H1 (cell line): ENCODE results near the gene BTBD9. TPM values are rescaled to one million over a fixed set of nuclear protein-coding genes. Genes with fewer than 3 reads are reported as not detected.

Source experiments
- CTCF ChIA-PET: fragments of 300-600 bp; sonication (Branson Sonifier 250); formaldehyde crosslinking; loops from one replicate; lab custom pipeline; 2021; ENCODE audit not compliant: partially characterized antibody; lab: Charles Lee
- POLR2A ChIA-PET: fragments of 300-600 bp; sonication (Branson Sonifier 250); formaldehyde crosslinking; loops from one replicate; lab custom pipeline; 2021; ENCODE audit warnings: inconsistent platforms; ENCODE audit not compliant: partially characterized antibody; lab: Charles Lee
- DNase-seq, 2 experiments: peaks; one replicate each; pipeline versions ENCODE4 v3.0.0 to v3.0.0-alpha.2; 2010 to 2022; ENCODE audit warnings: low spot score in 2 of 2, low read depth in 1 of 2, mixed read lengths in 1 of 2
- FAIRE-seq: peaks from 2 replicates; lab custom pipeline; 2011; peaks lifted over from hg19 to GRCh38; lab: Jason Lieb, UNC
- H2AFZ ChIP-seq: 2 replicates; pipeline ENCODE4 v1.8.1; 2012; ENCODE audit warnings: low read length, inconsistent platforms
- H2AK5ac ChIP-seq: 2 replicates; pipeline ENCODE4 v1.6.1; 2013; ENCODE audit warnings: low read depth, low read length
- H2BK120ac ChIP-seq: replicated peaks from 2 replicates; pipeline ENCODE3; 2013; ENCODE audit warnings: low read depth, low read length, inconsistent platforms
- H2BK12ac ChIP-seq: 2 replicates; pipeline ENCODE4 v1.6.1; 2013; ENCODE audit warnings: low read depth, low read length
- H2BK15ac ChIP-seq: 2 replicates; pipeline ENCODE4 v1.6.1; 2013; ENCODE audit warnings: low read length
- H2BK20ac ChIP-seq: 2 replicates; pipeline ENCODE4 v1.6.1; 2013; ENCODE audit warnings: low read length
- H2BK5ac ChIP-seq: 2 replicates; pipeline ENCODE4 v1.6.1; 2013; ENCODE audit warnings: low read depth, low read length
- H3K14ac ChIP-seq: 2 replicates; pipeline ENCODE4 v1.6.1; 2013; ENCODE audit warnings: inconsistent platforms; ENCODE audit not compliant: insufficient read length
- H3K18ac ChIP-seq: 2 replicates; pipeline ENCODE4 v1.6.1; 2013; ENCODE audit warnings: low read length; ENCODE audit errors: extremely low read depth
- H3K23ac ChIP-seq: 2 replicates; pipeline ENCODE4 v1.6.1; 2013; ENCODE audit warnings: inconsistent platforms; ENCODE audit not compliant: insufficient read length
- H3K23me2 ChIP-seq: 2 replicates; pipeline ENCODE4 v1.6.1; 2013; ENCODE audit warnings: low read depth, low read length
- H3K27ac ChIP-seq: 2 replicates; pipeline ENCODE4 v1.6.1; 2011; ENCODE audit warnings: low read depth, low read length, inconsistent platforms
- H3K27me3 ChIP-seq, 4 experiments: replicated peaks in 1 of 4; 1 replicate in 1 of 4; 2 replicates in 3 of 4; pipeline versions ENCODE4 v1.6.1 to v1.8.1; 2011 to 2013; ENCODE audit warnings: low read length in 3 of 4, mild to moderate bottlenecking in 3 of 4, inconsistent platforms in 2 of 4, mixed read lengths in 2 of 4, moderate library complexity in 1 of 4; ENCODE audit not compliant: control insufficient read depth in 3 of 4, insufficient read depth in 3 of 4; ENCODE audit errors: extremely low read depth in 1 of 4
- H3K36me3 ChIP-seq, 4 experiments: 2 replicates each; pipeline versions ENCODE4 v1.6.1 to v1.8.1; 2011 to 2013; ENCODE audit warnings: mild to moderate bottlenecking in 4 of 4, low read length in 3 of 4, moderate library complexity in 2 of 4, control low read depth in 1 of 4, inconsistent platforms in 1 of 4; ENCODE audit not compliant: insufficient read depth in 4 of 4, control insufficient read depth in 2 of 4
- H3K4ac ChIP-seq: replicated peaks from 2 replicates; pipeline ENCODE3; 2013; ENCODE audit warnings: low read length, low read depth, mixed read lengths, inconsistent platforms; ENCODE audit not compliant: insufficient read length
- H3K4me1 ChIP-seq, 4 experiments: replicated peaks in 1 of 4; 1 replicate in 1 of 4; 2 replicates in 3 of 4; pipeline versions ENCODE4 v1.6.1 to v1.8.1; 2011 to 2013; ENCODE audit warnings: low read length in 3 of 4, inconsistent platforms in 2 of 4, mixed read lengths in 1 of 4; ENCODE audit not compliant: insufficient read depth in 4 of 4, control insufficient read depth in 3 of 4
- H3K4me2 ChIP-seq, 2 experiments: 2 replicates each; pipeline versions ENCODE4 v1.6.1 to v1.8.1; 2011 to 2013; ENCODE audit warnings: low read depth in 2 of 2, low read length in 2 of 2, control low read depth in 1 of 2, inconsistent platforms in 1 of 2, mild to moderate bottlenecking in 1 of 2; ENCODE audit not compliant: insufficient read depth in 1 of 2
- H3K4me3 ChIP-seq, 4 experiments: fragments of 200-600, 300-600 bp in 1 of 4; sonication (generic), shearing (Covaris generic), sonication (Bioruptor Twin) in 1 of 4; 2 replicates each; pipeline versions ENCODE4 v1.5.1 to v1.8.1; 2011 to 2016; ENCODE audit warnings: low read length in 4 of 4, low read depth in 3 of 4, control low read depth in 2 of 4, inconsistent platforms in 2 of 4, mild to moderate bottlenecking in 2 of 4, mixed read lengths in 1 of 4, moderate library complexity in 1 of 4; ENCODE audit not compliant: insufficient read depth in 2 of 4; ENCODE audit errors: extremely low read depth in 1 of 4
- H3K56ac ChIP-seq: replicated peaks from 2 replicates; pipeline ENCODE3; 2013; ENCODE audit warnings: low read depth, mild to moderate bottlenecking, mixed read lengths, low read length, inconsistent platforms; ENCODE audit not compliant: insufficient read length
- H3K79me1 ChIP-seq: 2 replicates; pipeline ENCODE4 v1.6.1; 2013; ENCODE audit warnings: low read depth, low read length, control low read depth
- H3K79me2 ChIP-seq, 2 experiments: 2 replicates each; pipeline versions ENCODE4 v1.6.1 to v1.8.1; 2012 to 2013; ENCODE audit warnings: low read length in 2 of 2, mild to moderate bottlenecking in 2 of 2, inconsistent platforms in 1 of 2; ENCODE audit not compliant: insufficient read depth in 2 of 2, control insufficient read depth in 1 of 2
- H3K9ac ChIP-seq, 4 experiments: replicated peaks in 1 of 4; 1 replicate in 1 of 4; 2 replicates in 3 of 4; pipeline versions ENCODE4 v1.6.1 to v1.8.1; 2011 to 2013; ENCODE audit warnings: low read depth in 3 of 4, low read length in 3 of 4, control low read depth in 2 of 4, mild to moderate bottlenecking in 2 of 4, moderate library complexity in 2 of 4, inconsistent platforms in 1 of 4; ENCODE audit errors: extremely low read depth in 1 of 4
- H3K9me3 ChIP-seq, 2 experiments: 2 replicates each; pipeline versions ENCODE4 v1.6.1 to v1.8.1; 2012 to 2013; ENCODE audit warnings: mild to moderate bottlenecking in 2 of 2, moderate library complexity in 2 of 2, control low read depth in 1 of 2, inconsistent platforms in 1 of 2, low read depth in 1 of 2, low read length in 1 of 2, mixed read lengths in 1 of 2; ENCODE audit not compliant: insufficient read depth in 2 of 2
- H4K20me1 ChIP-seq, 2 experiments: replicated peaks in 1 of 2; 2 replicates each; pipeline versions ENCODE3 to v1.8.1; 2011 to 2013; ENCODE audit warnings: inconsistent platforms in 2 of 2, low read length in 2 of 2, mild to moderate bottlenecking in 1 of 2; ENCODE audit not compliant: insufficient read depth in 2 of 2, control insufficient read depth in 1 of 2
- H4K5ac ChIP-seq: 2 replicates; pipeline ENCODE4 v1.6.1; 2013; ENCODE audit warnings: low read length, low read depth, mixed read lengths, inconsistent platforms; ENCODE audit not compliant: insufficient read length
- H4K8ac ChIP-seq: 2 replicates; pipeline ENCODE4 v1.8.0; 2013; ENCODE audit warnings: mild to moderate bottlenecking, moderate library complexity, low read length, inconsistent platforms; ENCODE audit not compliant: insufficient read depth; ENCODE audit errors: extremely low read depth
- H4K91ac ChIP-seq: replicated peaks from 2 replicates; pipeline ENCODE3; 2013; ENCODE audit warnings: low read length, mixed read lengths, inconsistent platforms; ENCODE audit not compliant: insufficient read length
- BCL11A ChIP-seq, 2 experiments: IDR thresholded peaks; one replicate each; pipeline ENCODE4 v1.6.1; 2011; ENCODE audit warnings: low read depth in 2 of 2, low read length in 2 of 2, mild to moderate bottlenecking in 2 of 2
- CEBPB ChIP-seq: IDR thresholded peaks from 2 replicates; pipeline ENCODE4 v1.6.1; 2012; ENCODE audit warnings: low read depth, low read length
- CHD1 ChIP-seq: IDR thresholded peaks from 2 replicates; pipeline ENCODE4 v1.6.1; 2012; ENCODE audit warnings: low read depth, low read length, improper control_type of control experiment
- CTBP2 ChIP-seq: IDR thresholded peaks from 2 replicates; pipeline ENCODE4 v1.7.0; 2011; ENCODE audit warnings: borderline replicate concordance, mild to moderate bottlenecking, moderate library complexity, mixed read lengths, low read length; ENCODE audit not compliant: insufficient read depth, insufficient read length
- FOSL1 ChIP-seq: IDR thresholded peaks from 2 replicates; pipeline ENCODE4 v1.6.1; 2011; ENCODE audit warnings: mild to moderate bottlenecking, low read depth, low read length, moderate library complexity; ENCODE audit not compliant: insufficient read depth
- JUND ChIP-seq: IDR thresholded peaks from 2 replicates; pipeline ENCODE4 v1.6.1; 2011; ENCODE audit warnings: mild to moderate bottlenecking, improper control_type of control experiment, low read length
- KDM1A ChIP-seq: fragments of 200-600, 300-600 bp; sonication (generic); IDR thresholded peaks from 2 replicates; pipeline ENCODE4 v1.7.1; 2016; ENCODE audit warnings: mild to moderate bottlenecking, low read length, borderline replicate concordance
- PHF8 ChIP-seq: fragments of 200-600 bp; sonication (generic); conservative IDR thresholded peaks from 2 replicates; pipeline ENCODE4 v1.7.1; 2012; ENCODE audit warnings: low read depth, mild to moderate bottlenecking, inconsistent platforms, low read length, moderate library complexity
- RAD21 ChIP-seq, 2 experiments: IDR thresholded peaks in 1 of 2; conservative IDR thresholded peaks in 1 of 2; 2 replicates each; pipeline ENCODE4 v1.6.1; 2011; ENCODE audit warnings: low read depth in 2 of 2, low read length in 2 of 2, improper control_type of control experiment in 1 of 2, inconsistent platforms in 1 of 2, mild to moderate bottlenecking in 1 of 2, moderate library complexity in 1 of 2
- RFX5 ChIP-seq: IDR thresholded peaks from 2 replicates; pipeline ENCODE4 v1.6.1; 2011; ENCODE audit warnings: low read depth, low read length, improper control_type of control experiment, borderline replicate concordance
- RXRA ChIP-seq: IDR thresholded peaks from 2 replicates; pipeline ENCODE4 v1.6.1; 2011; ENCODE audit warnings: low read depth, mild to moderate bottlenecking, low read length, moderate library complexity; ENCODE audit not compliant: insufficient read depth
- SP1 ChIP-seq: IDR thresholded peaks from 2 replicates; pipeline ENCODE4 v1.6.1; 2011; ENCODE audit warnings: low read depth, low read length
- SP2 ChIP-seq: IDR thresholded peaks from 2 replicates; pipeline ENCODE4 v1.6.1; 2012; ENCODE audit warnings: mild to moderate bottlenecking, low read length, inconsistent platforms
- SP4 ChIP-seq: IDR thresholded peaks from 2 replicates; pipeline ENCODE4 v1.6.1; 2012; ENCODE audit warnings: low read length, inconsistent platforms
- WGBS, 2 experiments: shearing (Covaris generic) in 1 of 2; methylation state at CpG; one replicate each; pipeline versions ENCODE4 v1.1.6 to v1.1.7; 2013 to 2015; ENCODE audit warnings: low lambda C conversion rate in 2 of 2, mixed read lengths in 2 of 2, inconsistent platforms in 1 of 2, low coverage in 1 of 2, missing lambda C conversion rate in 1 of 2; ENCODE audit not compliant: insufficient replicate concordance in 2 of 2, insufficient coverage in 1 of 2, insufficient read length in 1 of 2; ENCODE audit errors: extremely low coverage in 1 of 2, missing lambda C conversion rate in 1 of 2; 5-methylcytosine and 5-hydroxymethylcytosine counted together
- polyA plus RNA-seq, 7 experiments: library from polyadenylated mRNA; depleted of rRNA in 3 of 7; stranded (reverse) in 5 of 7; unstranded in 2 of 7; fragments of >200 nt in 5 of 7; fragments of 200-250 nt in 2 of 7; gene quantifications; 1 replicate in 5 of 7; 2 replicates in 1 of 7; 4 replicates in 1 of 7; pipeline versions ENCODE4 v1.2.1 to v1.2.3, GENCODE V29; 2011 to 2013; ENCODE audit warnings: missing spikeins in 2 of 7, mixed read lengths in 2 of 7
- total RNA-seq: library from RNA; stranded (reverse); fragmentation: NEBNext Ultra II Directional; extraction: Animal tissue kit (Norgen Biotek cat#: 25700); gene quantifications from 2 replicates; pipeline ENCODE4 v1.2.1, GENCODE V29; 2021

The BTBD9 gene
- total and polyA plus RNA-seq, 2 of the 8 experiments (the other 6 are each of a cell fraction or from before 2014, with no cell fraction given) = 0.92 to 4.1 TPM

- FAIRE-seq (no peak), DNase-seq (no peak)
- Histone ChIP-seq H4K8ac (no peak overlapping the region), H3K4ac (no peak overlapping the region), H3K4me1 (peaks cover 0 to 18% (median 9%) of the 10 kb centered on the region in 4 experiments; a peak in 5 of 7 replicates), H3K4me2 (no peak overlapping the region), H4K20me1 (no peaks in the 10 kb centered on the region), H3K56ac (no peak overlapping the region), H3K79me1 (no peaks in the 10 kb centered on the region), H3K79me2 (no peaks in the 10 kb centered on the region), H2BK5ac (no peak overlapping the region), H3K9me3 (no peaks in the 10 kb centered on the region), H4K5ac (no peak overlapping the region), H2BK12ac (no peak overlapping the region), H3K23me2 (no peaks in the 10 kb centered on the region), H3K4me3 (no peak overlapping the region), H2BK20ac (no peak overlapping the region), H4K91ac (no peak overlapping the region), H3K23ac (no peak overlapping the region), H3K9ac (no peak overlapping the region), H3K27me3 (no peaks in the 10 kb centered on the region), H3K18ac (no peak overlapping the region), H2BK120ac (no peak overlapping the region), H3K36me3 (no peaks in the 10 kb centered on the region), H2BK15ac (no peak overlapping the region; the same call in 1 of the 2 replicates), H2AFZ (no peak overlapping the region), H3K14ac (no peak overlapping the region), H2AK5ac (no peak overlapping the region), H3K27ac (no peak overlapping the region)
- ChIA-PET POLR2A (interaction anchor here (1.2 kb wide), 1 partner anchor 8 kb away, joined by 3 read pairs; no protein-coding TSS in a partner anchor), CTCF (interaction anchor here (0.6 to 1.7 kb wide), 7 partner anchors 7 to 288 kb away, joined by 3 to 5 read pairs (median 3); no protein-coding TSS in a partner anchor)
- TF ChIP-seq CHD1 (no peak), FOSL1 (no peak), JUND (no peak), KDM1A (no peak), CTBP2 (no peak), SP4 (no peak), RXRA (no peak), CEBPB (no peak), SP1 (no peak), SP2 (no peak), BCL11A (IDR thresholded peaks at IDR 0.05; ENCODE audit: low read depth in 2 of 2, low read length in 2 of 2) (no peak), RAD21 (IDR thresholded peaks at IDR 0.05 in 1 of 2, conservative IDR thresholded peaks at IDR 0.05 in 1 of 2; ENCODE audit: low read depth in 2 of 2, low read length in 2 of 2) (no peak), RFX5 (no peak), PHF8 (no peak)
- WGBS, 2 experiments = 85% methylated on average over 5 of the region's 5 CpGs; no CpG with 5 or more reads in 1 of the 2 experiments
These were observed 158.4 kb downstream of the BTBD9 start for GRCh38 chr6:38481211-38481836.
